ENCODE measurements around the gene DSTN.

Gene DSTN

DNA sequence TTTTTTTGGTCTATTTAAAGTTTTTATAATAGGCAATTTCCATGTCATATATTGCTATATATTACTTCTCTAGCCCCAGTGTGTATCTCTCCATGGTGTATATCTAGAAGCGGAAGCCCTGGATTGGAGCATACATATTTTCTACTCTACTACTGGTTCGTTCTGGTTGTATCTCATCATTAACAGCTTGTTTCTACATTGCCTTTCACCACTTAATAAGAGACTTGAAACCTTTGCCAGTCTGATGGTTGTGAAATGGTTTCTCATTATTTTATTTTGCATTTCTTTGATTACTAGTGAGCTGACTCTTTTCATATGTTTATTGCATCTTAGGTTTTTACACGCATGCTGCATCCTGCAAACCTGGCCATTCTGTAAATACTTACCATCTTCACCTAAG lies 3.6 kb downstream of the DSTN start:
- TF ChIP-seq, protein P1, sequence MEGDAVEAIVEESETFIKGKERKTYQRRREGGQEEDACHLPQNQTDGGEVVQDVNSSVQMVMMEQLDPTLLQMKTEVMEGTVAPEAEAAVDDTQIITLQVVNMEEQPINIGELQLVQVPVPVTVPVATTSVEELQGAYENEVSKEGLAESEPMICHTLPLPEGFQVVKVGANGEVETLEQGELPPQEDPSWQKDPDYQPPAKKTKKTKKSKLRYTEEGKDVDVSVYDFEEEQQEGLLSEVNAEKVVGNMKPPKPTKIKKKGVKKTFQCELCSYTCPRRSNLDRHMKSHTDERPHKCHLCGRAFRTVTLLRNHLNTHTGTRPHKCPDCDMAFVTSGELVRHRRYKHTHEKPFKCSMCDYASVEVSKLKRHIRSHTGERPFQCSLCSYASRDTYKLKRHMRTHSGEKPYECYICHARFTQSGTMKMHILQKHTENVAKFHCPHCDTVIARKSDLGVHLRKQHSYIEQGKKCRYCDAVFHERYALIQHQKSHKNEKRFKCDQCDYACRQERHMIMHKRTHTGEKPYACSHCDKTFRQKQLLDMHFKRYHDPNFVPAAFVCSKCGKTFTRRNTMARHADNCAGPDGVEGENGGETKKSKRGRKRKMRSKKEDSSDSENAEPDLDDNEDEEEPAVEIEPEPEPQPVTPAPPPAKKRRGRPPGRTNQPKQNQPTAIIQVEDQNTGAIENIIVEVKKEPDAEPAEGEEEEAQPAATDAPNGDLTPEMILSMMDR (IDR thresholded peaks at IDR 0.05; ENCODE audit: control insufficient read depth, extremely low read depth, insufficient read depth): no peak
- no peak for DNase-seq (ENCODE audit: low read depth)
- H3K4me3 ChIP-seq (ENCODE audit: low read depth, low read length): no peak overlapping the region

DNA sequence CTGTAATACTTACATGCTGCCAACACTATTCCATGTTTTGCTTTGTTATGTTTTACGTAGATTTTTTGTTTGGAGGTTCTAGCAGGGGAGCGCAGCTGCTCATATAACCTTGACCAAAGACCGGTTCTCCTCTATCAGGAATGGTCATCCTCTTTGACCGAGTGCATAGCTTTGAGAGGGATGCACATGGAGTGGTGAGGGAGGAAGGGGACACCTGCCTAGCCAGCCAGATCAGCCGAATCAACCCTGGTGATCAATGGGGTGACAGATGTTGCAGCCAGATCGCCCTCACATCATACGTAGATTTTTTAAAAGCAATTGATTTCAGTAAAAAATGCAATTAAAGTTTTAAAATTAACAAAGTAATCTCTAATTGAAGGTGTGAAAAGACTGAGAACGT lies 6.3 kb downstream of the DSTN start:
- no peak overlapping the region for H3K4me3 ChIP-seq (ENCODE audit: low read depth, low read length)
- DNase-seq (ENCODE audit: low read depth): no peak
- TF ChIP-seq, protein P1 (IDR thresholded peaks at IDR 0.05; ENCODE audit: control insufficient read depth, extremely low read depth, insufficient read depth): no peak

DNA sequence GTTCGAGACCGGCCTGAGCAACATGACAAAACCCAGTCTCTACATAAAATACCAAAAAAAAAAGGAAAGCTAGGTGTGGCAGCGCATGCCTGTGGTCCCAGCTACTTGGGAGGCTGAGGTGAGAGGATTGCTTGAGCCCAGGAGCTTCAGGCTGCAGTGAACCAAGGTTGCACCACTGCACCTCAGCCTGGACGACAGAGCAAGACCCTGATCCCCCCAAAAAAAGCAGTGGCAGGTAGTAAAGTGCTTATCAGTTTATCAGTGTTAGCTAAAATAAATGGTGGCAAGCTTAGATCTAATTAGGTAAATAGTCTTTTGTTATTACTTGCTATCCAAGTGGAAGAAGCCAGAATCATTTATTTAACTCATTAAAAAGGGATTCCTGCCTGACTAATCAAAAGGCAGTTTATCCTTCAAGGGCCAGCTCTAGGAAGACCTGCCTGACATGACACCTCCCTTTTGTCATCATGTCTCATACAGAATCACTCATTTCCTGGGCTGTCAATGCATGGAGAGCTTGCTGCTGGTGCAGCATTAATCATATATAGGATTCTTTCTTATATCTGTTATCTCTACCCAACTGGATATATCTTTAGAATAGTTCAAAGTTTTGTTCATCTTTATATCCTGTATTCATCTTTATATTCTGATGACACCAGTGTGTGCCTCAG lies 9.6 kb downstream of the DSTN start:
- H3K4me3 ChIP-seq (ENCODE audit: low read depth, low read length): no peak overlapping the region
- no peak for DNase-seq (ENCODE audit: low read depth)
- TF ChIP-seq, protein P1 (IDR thresholded peaks at IDR 0.05; ENCODE audit: control insufficient read depth, extremely low read depth, insufficient read depth): no peak

DNA sequence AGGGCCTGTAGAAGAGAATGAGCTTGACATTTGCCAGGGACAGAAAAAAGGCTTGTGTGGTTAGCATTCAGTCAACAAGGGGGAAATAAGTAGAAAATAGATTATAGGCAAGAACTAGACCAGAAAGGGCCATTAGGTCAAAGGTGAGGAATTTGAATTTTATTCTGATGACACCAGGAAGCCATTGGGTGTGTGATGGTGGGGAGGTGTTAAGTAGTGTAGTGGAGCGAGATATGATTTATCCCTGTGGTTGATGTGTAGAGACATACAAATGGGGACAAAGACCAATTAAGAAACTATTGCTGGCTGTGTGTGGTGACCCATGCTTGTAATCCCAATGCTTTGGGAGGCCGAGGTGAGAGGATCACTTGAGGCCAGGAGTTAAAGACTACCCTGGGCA lies 11.0 kb downstream of the DSTN start:
- H3K4me3 ChIP-seq (ENCODE audit: low read depth, low read length): no peak overlapping the region
- no peak for DNase-seq (ENCODE audit: low read depth)
- TF ChIP-seq, protein P1 (IDR thresholded peaks at IDR 0.05; ENCODE audit: control insufficient read depth, extremely low read depth, insufficient read depth): no peak

DNA sequence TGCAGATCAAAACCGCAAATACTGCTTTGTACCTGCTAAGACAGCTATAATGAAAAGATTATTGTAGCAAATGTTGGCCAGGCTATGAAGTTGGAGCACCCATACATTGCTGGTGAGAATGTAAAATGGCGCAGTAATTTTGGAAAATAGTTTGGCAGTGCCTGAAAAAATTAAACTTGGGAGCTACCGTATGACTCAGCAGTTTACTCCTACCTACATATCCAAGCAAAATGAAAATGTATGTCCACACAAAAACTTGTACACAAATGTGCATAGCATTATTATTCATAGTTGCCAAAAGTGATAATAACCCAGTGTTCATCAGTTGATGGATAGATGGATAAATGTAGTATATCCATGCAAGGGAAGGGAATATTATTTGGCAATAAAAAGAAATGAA lies 13.3 kb downstream of the DSTN start:
- DNase-seq (ENCODE audit: low read depth): no peak
- TF ChIP-seq, protein P1 (IDR thresholded peaks at IDR 0.05; ENCODE audit: control insufficient read depth, extremely low read depth, insufficient read depth): no peak
- H3K4me3 ChIP-seq (ENCODE audit: low read depth, low read length): no peak overlapping the region

DNA sequence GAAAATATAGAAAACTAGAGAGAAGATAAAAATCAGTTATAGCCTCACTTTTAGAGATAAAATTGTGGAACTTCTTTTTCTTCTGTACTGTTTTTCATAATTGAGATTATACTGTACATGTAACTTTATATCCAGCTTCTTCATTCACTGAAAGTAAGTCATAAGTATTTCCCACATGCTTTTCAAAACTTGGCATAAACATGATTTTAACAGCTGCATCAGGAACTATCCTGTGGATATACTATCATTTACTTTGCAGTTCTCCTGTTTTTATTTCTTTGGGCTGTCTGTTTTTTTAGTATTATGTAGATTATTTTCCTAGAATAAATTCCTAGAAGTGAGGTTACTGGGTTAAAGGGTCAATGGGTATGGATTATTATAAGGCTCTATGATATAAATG lies 14.8 kb downstream of the DSTN start:
- DNase-seq (ENCODE audit: low read depth): no peak
- TF ChIP-seq, protein P1 (IDR thresholded peaks at IDR 0.05; ENCODE audit: control insufficient read depth, extremely low read depth, insufficient read depth): no peak
- no peak overlapping the region for H3K4me3 ChIP-seq (ENCODE audit: low read depth, low read length)

DNA sequence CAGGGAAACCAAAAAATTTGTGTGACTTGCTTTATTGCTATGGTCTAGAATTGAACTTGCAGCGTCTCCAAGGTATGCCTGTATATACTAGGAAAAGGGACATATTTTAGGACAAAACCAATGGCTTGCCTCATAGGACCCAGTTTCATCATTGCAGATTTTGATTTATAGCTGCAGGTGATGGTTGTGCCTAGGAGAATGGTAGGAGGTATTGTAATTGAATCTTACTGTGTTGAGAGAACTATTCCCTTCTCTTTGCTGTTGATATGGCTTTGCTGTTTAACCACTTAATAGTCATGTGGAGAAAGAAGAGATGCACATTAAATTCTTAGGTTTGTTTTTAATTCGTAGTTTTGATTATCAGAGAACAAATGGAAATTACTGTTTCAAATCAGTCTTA lies 16.4 kb downstream of the DSTN start:
- H3K4me3 ChIP-seq (ENCODE audit: low read depth, low read length): no peak overlapping the region
- TF ChIP-seq, protein P1 (IDR thresholded peaks at IDR 0.05; ENCODE audit: control insufficient read depth, extremely low read depth, insufficient read depth): no peak
- no peak for DNase-seq (ENCODE audit: low read depth)
